ENCODE data around the gene KDF1.

The KDF1 gene

GRCh38 chr1:26912147-26912490 lies 48.1 kb downstream of the KDF1 start:
- no peaks in the 10 kb centered on the region for H3K79me2 ChIP-seq (ENCODE audit: insufficient read depth, low read length)
- H3K9me2 ChIP-seq (replicated peaks; ENCODE audit: low read depth, low read length), result no peaks in the 10 kb centered on the region
- H3F3A ChIP-seq (ENCODE audit: low read depth), result no peaks in the 10 kb centered on the region
- TF ChIP-seq CTCF (conservative IDR thresholded peaks at IDR 0.05; ENCODE audit: low read length), result no peak
- TF ChIP-seq EZH2phosphoT487 (IDR thresholded peaks at IDR 0.05; ENCODE audit: borderline replicate concordance), result no peak
- no peak overlapping the region for H3K4me3 ChIP-seq (ENCODE audit: low read length, poor library complexity, severe bottlenecking)
- no peaks in the 10 kb centered on the region for H4K20me1 ChIP-seq (ENCODE audit: insufficient read depth, low read length, poor library complexity, severe bottlenecking)
- no peak overlapping the region for H3K4me2 ChIP-seq (ENCODE audit: low read depth, low read length, poor library complexity, severe bottlenecking)
- no peak overlapping the region for H2AFZ ChIP-seq (ENCODE audit: low read length)
- no peaks in the 10 kb centered on the region for H3K36me3 ChIP-seq (ENCODE audit: insufficient read depth, low read length)
- H3K9ac ChIP-seq (ENCODE audit: low read depth, low read length, poor library complexity, severe bottlenecking), result no peak overlapping the region
- H3K27me3 ChIP-seq (ENCODE audit: insufficient read depth, low read length, poor library complexity, severe bottlenecking), result no peaks in the 10 kb centered on the region
- H3K9me3 ChIP-seq (ENCODE audit: insufficient read depth, low read depth, low read length), result no peaks in the 10 kb centered on the region
- H3K4me1 ChIP-seq (ENCODE audit: insufficient read depth, low read length, poor library complexity, severe bottlenecking), result no peaks in the 10 kb centered on the region

GRCh38 chr1:26911399-26912146 lies 48.7 kb downstream of the KDF1 start:
- Histone ChIP-seq H3K4me2 (ENCODE audit: low read depth, low read length, poor library complexity, severe bottlenecking) (no peak overlapping the region), H3K4me3 (ENCODE audit: low read length, poor library complexity, severe bottlenecking) (no peak overlapping the region), H3K79me2 (ENCODE audit: insufficient read depth, low read length) (no peaks in the 10 kb centered on the region), H2AFZ (ENCODE audit: low read length) (no peak overlapping the region), H3K9ac (ENCODE audit: low read depth, low read length, poor library complexity, severe bottlenecking) (no peak overlapping the region), H4K20me1 (ENCODE audit: insufficient read depth, low read length, poor library complexity, severe bottlenecking) (no peaks in the 10 kb centered on the region), H3K9me2 (replicated peaks; ENCODE audit: low read depth, low read length) (no peaks in the 10 kb centered on the region), H3K4me1 (ENCODE audit: insufficient read depth, low read length, poor library complexity, severe bottlenecking) (no peaks in the 10 kb centered on the region), H3K36me3 (ENCODE audit: insufficient read depth, low read length) (no peaks in the 10 kb centered on the region), H3F3A (ENCODE audit: low read depth) (no peaks in the 10 kb centered on the region), H3K27me3 (ENCODE audit: insufficient read depth, low read length, poor library complexity, severe bottlenecking) (no peaks in the 10 kb centered on the region), H3K9me3 (ENCODE audit: insufficient read depth, low read depth, low read length) (no peaks in the 10 kb centered on the region)
- no peak for TF ChIP-seq EZH2phosphoT487 (IDR thresholded peaks at IDR 0.05; ENCODE audit: borderline replicate concordance)
- TF ChIP-seq CTCF (conservative IDR thresholded peaks at IDR 0.05; ENCODE audit: low read length), result no peak

GRCh38 chr1:26910343-26911160 lies 49.7 kb downstream of the KDF1 start:
- Histone ChIP-seq H4K20me1 (ENCODE audit: insufficient read depth, low read length, poor library complexity, severe bottlenecking) (no peaks in the 10 kb centered on the region), H3K9ac (ENCODE audit: low read depth, low read length, poor library complexity, severe bottlenecking) (no peak overlapping the region)

More at GRCh38 chr1:26910343-26911160, 49.7 kb downstream of the KDF1 start:
- no peaks in the 10 kb centered on the region for H3K9me2 ChIP-seq (replicated peaks; ENCODE audit: low read depth, low read length)
- no peaks in the 10 kb centered on the region for H3F3A ChIP-seq (ENCODE audit: low read depth)
- H3K4me2 ChIP-seq (ENCODE audit: low read depth, low read length, poor library complexity, severe bottlenecking), result no peak overlapping the region
- H3K79me2 ChIP-seq (ENCODE audit: insufficient read depth, low read length), result no peaks in the 10 kb centered on the region
- H3K36me3 ChIP-seq (ENCODE audit: insufficient read depth, low read length), result no peaks in the 10 kb centered on the region
- no peaks in the 10 kb centered on the region for H3K9me3 ChIP-seq (ENCODE audit: insufficient read depth, low read depth, low read length)
- TF ChIP-seq EZH2phosphoT487 (IDR thresholded peaks at IDR 0.05; ENCODE audit: borderline replicate concordance) (no peak), CTCF (conservative IDR thresholded peaks at IDR 0.05; ENCODE audit: low read length) (no peak)
- H3K4me3 ChIP-seq (ENCODE audit: low read length, poor library complexity, severe bottlenecking), result no peak overlapping the region
- no peaks in the 10 kb centered on the region for H3K27me3 ChIP-seq (ENCODE audit: insufficient read depth, low read length, poor library complexity, severe bottlenecking)
- no peaks in the 10 kb centered on the region for H3K4me1 ChIP-seq (ENCODE audit: insufficient read depth, low read length, poor library complexity, severe bottlenecking)
- no peak overlapping the region for H2AFZ ChIP-seq (ENCODE audit: low read length)

Data from Loucy (cell line).